CD4-positive, alpha-beta T cell (primary cell): ENCODE results near the gene PTGDR2. TPM values are rescaled to one million over a fixed set of nuclear protein-coding genes. Genes with fewer than 3 reads are reported as not detected.

Experiments used
- ATAC-seq: fragments of 200-7000 bp; cut with Tn5 transposase; one replicate; pipeline ENCODE4 v1.10.0; 2022; ENCODE audit warnings: mild to moderate bottlenecking; ENCODE audit not compliant: poor library complexity
- CTCF ChIA-PET: fragments of 350-600 bp; sonication (Branson Sonifier 250); formaldehyde crosslinking; loops from one replicate; lab custom pipeline; 2021; ENCODE audit warnings: antibody characterized with exemption, inconsistent platforms; lab: Charles Lee
- POLR2A ChIA-PET: fragments of 350-600 bp; sonication (Branson Sonifier 250); formaldehyde crosslinking; loops from one replicate; lab custom pipeline; 2021; ENCODE audit warnings: antibody characterized with exemption, inconsistent platforms; lab: Charles Lee
- DNase-seq, 14 experiments: peaks; one replicate each; pipeline ENCODE4 v3.0.0-alpha.2; 2013 to 2020; ENCODE audit warnings: mixed read lengths in 2 of 14
- H3K27ac ChIP-seq, 2 donors: one replicate each; pipeline versions ENCODE4 v1.5.1 to v1.7.0; 2013; ENCODE audit warnings: low read length in 2 of 2, low read depth in 1 of 2, mild to moderate bottlenecking in 1 of 2
- H3K27me3 ChIP-seq, 2 experiments: 1 replicate in 1 of 2; 2 replicates in 1 of 2; pipeline versions ENCODE4 v1.6.1 to v1.7.0; 2013; ENCODE audit warnings: low read length in 2 of 2, control low read depth in 1 of 2, mild to moderate bottlenecking in 1 of 2, moderate library complexity in 1 of 2; ENCODE audit not compliant: insufficient read depth in 2 of 2, control insufficient read depth in 1 of 2
- H3K36me3 ChIP-seq: one replicate; pipeline ENCODE4 v1.6.1; 2013; ENCODE audit warnings: low read length, control low read depth; ENCODE audit not compliant: insufficient read depth
- H3K4me1 ChIP-seq: one replicate; pipeline ENCODE4 v1.6.1; 2013; ENCODE audit warnings: low read length, control low read depth; ENCODE audit not compliant: insufficient read depth
- H3K4me3 ChIP-seq: one replicate; pipeline ENCODE4 v1.5.1; 2013; ENCODE audit warnings: mild to moderate bottlenecking, low read length, moderate library complexity
- H3K9me3 ChIP-seq, 2 experiments: 1 replicate in 1 of 2; 2 replicates in 1 of 2; pipeline versions ENCODE4 v1.6.1 to v1.7.0; 2013; ENCODE audit warnings: low read length in 2 of 2, mild to moderate bottlenecking in 2 of 2, control low read depth in 1 of 2, moderate library complexity in 1 of 2; ENCODE audit not compliant: control insufficient read depth in 1 of 2, insufficient read depth in 1 of 2
- H3K27ac Mint-ChIP-seq: one replicate; pipeline ENCODE4 v1.8.0; 2020; ENCODE audit warnings: mixed read lengths
- H3K27me3 Mint-ChIP-seq: one replicate; pipeline ENCODE4 v1.8.0; 2021; ENCODE audit warnings: mixed read lengths
- H3K36me3 Mint-ChIP-seq: one replicate; pipeline ENCODE4 v1.8.0; 2021; ENCODE audit warnings: low read depth, mixed read lengths
- H3K4me1 Mint-ChIP-seq: one replicate; pipeline ENCODE4 v1.8.0; 2021; ENCODE audit warnings: low read depth, mixed read lengths
- H3K4me3 Mint-ChIP-seq: one replicate; pipeline ENCODE4 v1.8.0; 2020; ENCODE audit warnings: mild to moderate bottlenecking, mixed read lengths
- H3K9me3 Mint-ChIP-seq: one replicate; pipeline ENCODE4 v1.8.0; 2020; ENCODE audit warnings: mixed read lengths
- CTCF ChIP-seq: fragments of 200-600 bp; IDR thresholded peaks from one replicate; pipeline ENCODE4 v1.8.0; 2022; ENCODE audit warnings: antibody characterized with exemption, mild to moderate bottlenecking
- intact Hi-C, 2 experiments: fragments of 100-400 bp; cut with DNase I in 1 of 2; cut with micrococcal nuclease in 1 of 2; formaldehyde crosslinking; loops; one replicate each; pipeline versions ENCODE4 v1.15.1 to v1.9.0; 2023 to 2025; cut with DNase I, micrococcal nuclease
- polyA plus RNA-seq, 2 donors: library from polyadenylated mRNA; unstranded; fragments of 120-200 nt; gene quantifications; one replicate each; pipeline ENCODE4 v1.2.1, GENCODE V29; 2013
- total RNA-seq, 174 experiments: library from RNA in 2 of 174; stranded (reverse) in 2 of 174; gene quantifications; one replicate each; pipeline ENCODE4 v1.2.3 and lab custom pipeline; 2021 to 2026

PTGDR2 gene
- total RNA-seq = under 1 TPM; 0.36 TPM
- 2.2 TPM for polyA plus RNA-seq (2013, experiment 1 of 2)
- 1.1 TPM for polyA plus RNA-seq (2013, experiment 2 of 2)
- total RNA-seq (lab: John Stamatoyannopoulos, UW) = 0.06 to 8.2 (median 1.2) reads per million in 172 experiments

GRCh38 chr11:60855726-60856633 is at the start of gene PTGDR2:
TSS of gene PTGDR2 (minus strand) at chr11:60855950. CDS start at chr11:60853722, 2,228 bp downstream.
- DNase-seq = no peak
- peaks cover 0 to 5% of the 10 kb centered on the region in 2 experiments for H3K9me3 ChIP-seq
- ATAC-seq = peak; percentile 44
- Mint-ChIP-seq H3K4me3 (peak within 1 kb of the TSS; percentile 48), H3K36me3 (peaks cover 13% of the 10 kb centered on the region), H3K9me3 (no peaks in the 10 kb centered on the region), H3K4me1 (peaks cover 20% of the 10 kb centered on the region), H3K27ac (peak within 1 kb of the TSS; percentile 32), H3K27me3 (no peaks in the 10 kb centered on the region)
- peaks cover 10% of the 10 kb centered on the region for H3K36me3 ChIP-seq
- peaks cover 11% of the 10 kb centered on the region for H3K4me1 ChIP-seq
- no peak within 1 kb of the TSS for H3K27ac ChIP-seq
- peak within 1 kb of the TSS; percentile 7 for H3K4me3 ChIP-seq
- POLR2A ChIA-PET = interaction anchor here (0.9 kb wide), 1 partner anchor 13 kb away, joined by 3 read pairs; no protein-coding TSS in a partner anchor
- no peaks in the 10 kb centered on the region for H3K27me3 ChIP-seq
- CTCF ChIA-PET = no interaction called here
- TF ChIP-seq CTCF = no peak
- intact Hi-C loops = no loop called here

- peak overlapping the region; percentile 66 for H3K4me3 ChIP-seq
- DNase-seq = no peak
- no peaks in the 10 kb centered on the region for H3K27me3 ChIP-seq
- H3K4me1 ChIP-seq = peaks cover 34% of the 10 kb centered on the region
- no peaks in the 10 kb centered on the region for H3K9me3 ChIP-seq
- no peak for TF ChIP-seq CTCF
- peak overlapping the region; percentile 93 for H3K4me3 Mint-ChIP-seq
- peak overlapping the region; percentile 96 for H3K27ac Mint-ChIP-seq
- H3K27ac ChIP-seq = peak overlapping the region; percentile 6 to 85
- peaks cover 50% of the 10 kb centered on the region for H3K4me1 Mint-ChIP-seq
- POLR2A ChIA-PET = interaction anchor here (1.2 to 3.6 kb wide), 7 partner anchors 10 to 206 kb away, joined by 3 to 43 read pairs (median 4); partner anchors contain the start of genes TMEM109 and TMEM132A
- H3K36me3 ChIP-seq = peaks cover 40% of the 10 kb centered on the region
- intact Hi-C loops = loop anchor here (2.0 to 10.0 kb wide), 6 partner anchors 62 to 1210 kb away; partner anchors contain the start of genes CCDC86 (in 2 of the 2), CYB561A3 (in 1 of the 2), FTH1 (in 1 of the 2) and SYT7 (in 1 of the 2)
- CTCF ChIA-PET = interaction anchor here (1.3 to 3.2 kb wide), 4 partner anchors 10 to 481 kb away, joined by 3 to 30 read pairs (median 8); partner anchors contain the start of gene CD6
- peaks cover 62% of the 10 kb centered on the region for H3K36me3 Mint-ChIP-seq
- H3K9me3 Mint-ChIP-seq = no peaks in the 10 kb centered on the region
- no peak for ATAC-seq
- H3K27me3 Mint-ChIP-seq = no peaks in the 10 kb centered on the region
Observed at GRCh38 chr11:60905047-60905446, 49.3 kb upstream of the PTGDR2 start.

GRCh38 chr11:60902625-60903024 is 46.9 kb upstream of the PTGDR2 start:
- Histone ChIP-seq H3K27me3 (no peaks in the 10 kb centered on the region), H3K4me3 (no peak overlapping the region), H3K27ac (no peak overlapping the region), H3K36me3 (peaks cover 64% of the 10 kb centered on the region), H3K4me1 (peaks cover 36% of the 10 kb centered on the region), H3K9me3 (no peaks in the 10 kb centered on the region)
- H3K36me3 Mint-ChIP-seq = peaks cover 86% of the 10 kb centered on the region
- H3K4me3 Mint-ChIP-seq = no peak overlapping the region
- no peak for TF ChIP-seq CTCF
- intact Hi-C loops = loop anchor here in 1 of 2 experiments (10.0 kb wide), 2 partner anchors 462 to 1212 kb away; partner anchors contain the start of genes CYB561A3 and TMEM138
- peaks cover 50% of the 10 kb centered on the region for H3K4me1 Mint-ChIP-seq
- ATAC-seq (no peak), DNase-seq (no peak)
- H3K27me3 Mint-ChIP-seq = no peaks in the 10 kb centered on the region
- no peak overlapping the region for H3K27ac Mint-ChIP-seq
- ChIA-PET POLR2A (interaction anchor here (0.7 kb wide), 1 partner anchor 10 kb away, joined by 3 read pairs; no protein-coding TSS in a partner anchor), CTCF (interaction anchor here (0.6 to 2.9 kb wide), 3 partner anchors 13 to 473 kb away, joined by 4 to 10 read pairs (median 6); no protein-coding TSS in a partner anchor)
- H3K9me3 Mint-ChIP-seq = no peaks in the 10 kb centered on the region
